GM18909 (cell line): ENCODE measurements around the gene SLC24A2.
"Not testable (repeated sequence)": the region's sequence is repeated elsewhere in the genome, so short reads cannot be mapped to it uniquely, and the experiment has no call there.

Source experiments
- ATAC-seq: cut with Tn5 transposase; IDR thresholded peaks from one replicate; pipeline ENCODE4 v1.9.1; 2021; ENCODE audit warnings: mild to moderate bottlenecking; ENCODE audit not compliant: unreplicated experiment, poor library complexity

SLC24A2 gene

DNA sequence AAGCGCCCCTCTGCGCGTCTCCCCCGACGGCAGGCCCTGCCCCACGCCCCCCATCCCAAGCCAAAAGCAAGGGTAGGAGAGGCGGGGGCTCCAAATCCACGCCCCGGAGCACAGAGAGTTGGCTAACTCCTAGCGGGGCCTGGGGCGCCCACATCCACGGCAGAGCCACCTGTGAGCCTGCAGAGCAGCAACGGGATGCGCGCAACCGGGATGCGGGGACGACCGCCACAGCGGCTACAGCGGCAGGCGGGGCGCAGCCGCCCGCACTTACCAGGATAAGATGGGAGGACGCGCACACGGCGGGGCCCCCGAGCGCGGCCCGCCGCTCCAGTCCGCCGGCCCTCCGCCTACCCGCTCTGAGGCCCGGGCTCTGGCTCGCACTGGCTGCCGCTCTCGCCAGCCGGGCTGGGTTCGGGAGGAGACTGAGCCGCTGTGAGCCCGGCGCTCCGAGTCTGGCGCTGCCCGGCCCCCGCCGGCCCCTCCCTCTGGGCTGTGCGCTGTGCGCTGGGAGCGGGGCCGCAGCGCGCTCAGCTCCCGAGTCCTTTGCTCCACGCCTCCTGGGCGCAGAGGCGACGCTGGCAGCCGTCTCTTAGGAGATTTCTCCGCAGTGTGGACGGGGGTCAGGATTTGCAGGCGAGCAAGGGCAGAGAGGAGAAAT lies at the start of gene SLC24A2:
TSS of gene SLC24A2 (minus strand) at position 424 of the 658 bp plus-strand sequence.
- ATAC-seq, result no peak

DNA sequence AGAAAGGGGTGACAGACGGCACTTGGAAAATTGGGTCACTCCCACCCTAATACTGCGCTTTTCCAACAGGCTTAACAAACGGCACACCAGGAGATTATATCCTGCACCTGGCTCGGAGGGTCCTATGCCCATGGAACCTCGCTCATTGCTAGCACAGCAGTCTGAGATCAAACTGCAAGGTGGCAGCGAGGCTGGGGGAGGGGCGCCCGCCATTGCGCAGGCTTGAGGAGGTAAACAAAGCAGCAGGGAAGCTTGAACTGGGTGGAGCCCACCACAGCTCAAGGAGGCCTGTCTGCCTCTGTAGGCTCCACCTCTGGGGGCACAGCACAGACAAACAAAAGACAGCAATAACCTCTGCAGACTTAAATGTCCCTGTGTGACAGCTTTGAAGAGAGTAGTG lies 44.5 kb upstream of the SLC24A2 start:
- not testable (repeated sequence) for ATAC-seq

DNA sequence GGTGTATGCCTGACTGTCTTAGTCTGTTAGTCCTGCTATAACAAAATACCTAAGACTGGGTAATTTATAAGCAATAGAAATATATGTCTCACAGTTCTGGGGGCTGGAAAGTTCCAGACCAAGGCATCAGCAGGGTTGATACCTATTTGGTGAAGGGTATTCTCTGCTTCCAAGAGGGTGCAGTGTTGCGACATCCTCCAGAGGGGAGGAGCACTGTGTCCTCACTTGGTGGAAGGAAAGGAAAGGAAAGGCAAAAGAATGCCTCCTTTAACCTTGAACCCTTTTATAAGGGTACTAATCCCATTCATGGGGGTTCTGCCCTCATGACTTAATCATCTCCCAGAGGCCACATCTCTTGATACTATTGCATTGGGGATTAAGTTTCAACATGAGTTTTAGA lies 42.0 kb upstream of the SLC24A2 start:
- ATAC-seq, result no peak

DNA sequence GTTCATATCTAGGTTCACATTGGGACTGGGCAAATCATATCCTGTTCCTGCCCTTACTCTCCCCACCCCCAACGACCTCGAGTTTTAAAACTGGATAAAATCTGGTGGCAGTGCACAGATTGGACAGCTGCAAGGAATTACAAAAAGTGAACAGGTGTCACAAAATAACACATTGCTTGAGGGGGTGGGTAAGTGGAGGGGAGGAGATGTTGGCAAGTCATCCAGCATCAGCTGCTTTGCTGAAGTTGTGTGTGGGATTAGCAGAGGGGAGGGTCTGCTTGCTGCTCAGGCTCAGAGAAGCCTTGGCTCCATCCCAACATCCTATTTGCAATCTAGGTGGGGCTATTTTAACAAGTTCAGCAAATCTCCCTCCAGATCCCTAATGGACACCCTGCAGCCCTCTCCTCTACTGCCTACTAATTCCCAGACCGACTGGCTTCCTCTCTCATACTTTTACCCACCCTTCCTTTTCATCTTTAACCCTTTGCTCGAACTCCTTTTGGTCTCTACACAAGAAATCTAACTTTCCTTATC lies 39.8 kb upstream of the SLC24A2 start:
- ATAC-seq, result no peak

DNA sequence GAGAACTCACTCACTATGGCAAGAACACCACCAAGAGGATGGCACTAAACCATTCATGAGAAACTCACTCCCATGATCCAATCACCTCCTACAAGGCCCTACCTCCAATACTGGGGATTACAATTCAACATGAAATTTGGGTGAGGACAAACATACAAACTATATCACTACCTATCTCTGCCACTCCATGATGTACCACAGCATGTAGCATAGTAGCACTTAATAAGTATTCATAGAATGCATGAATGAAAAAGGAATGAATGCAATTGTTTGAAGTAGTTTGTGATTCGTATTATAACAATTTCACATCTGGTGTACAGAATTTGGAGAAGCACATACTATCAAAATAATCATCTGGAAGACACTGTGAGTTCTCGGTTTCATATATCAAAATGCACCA lies 27.9 kb upstream of the SLC24A2 start:
- no peak for ATAC-seq

DNA sequence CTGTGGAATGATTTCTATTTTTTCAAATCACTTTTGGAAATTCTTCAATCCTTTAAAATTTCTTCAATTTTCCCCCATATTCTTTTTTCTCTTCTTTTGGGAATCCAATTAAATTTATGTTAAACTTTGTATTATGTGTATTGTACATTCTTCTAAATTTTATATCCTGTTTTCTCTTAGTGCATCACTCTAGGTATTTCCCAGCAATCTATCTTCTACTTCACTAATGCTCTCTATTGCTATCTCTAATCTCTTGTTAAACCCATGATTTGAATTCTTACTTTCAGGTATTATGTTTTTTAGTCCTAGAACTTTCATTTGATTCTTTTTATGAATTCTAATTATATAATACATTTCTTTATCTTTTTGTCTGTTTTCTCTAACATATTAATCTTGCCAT lies 23.4 kb upstream of the SLC24A2 start:
- ATAC-seq, result no peak

DNA sequence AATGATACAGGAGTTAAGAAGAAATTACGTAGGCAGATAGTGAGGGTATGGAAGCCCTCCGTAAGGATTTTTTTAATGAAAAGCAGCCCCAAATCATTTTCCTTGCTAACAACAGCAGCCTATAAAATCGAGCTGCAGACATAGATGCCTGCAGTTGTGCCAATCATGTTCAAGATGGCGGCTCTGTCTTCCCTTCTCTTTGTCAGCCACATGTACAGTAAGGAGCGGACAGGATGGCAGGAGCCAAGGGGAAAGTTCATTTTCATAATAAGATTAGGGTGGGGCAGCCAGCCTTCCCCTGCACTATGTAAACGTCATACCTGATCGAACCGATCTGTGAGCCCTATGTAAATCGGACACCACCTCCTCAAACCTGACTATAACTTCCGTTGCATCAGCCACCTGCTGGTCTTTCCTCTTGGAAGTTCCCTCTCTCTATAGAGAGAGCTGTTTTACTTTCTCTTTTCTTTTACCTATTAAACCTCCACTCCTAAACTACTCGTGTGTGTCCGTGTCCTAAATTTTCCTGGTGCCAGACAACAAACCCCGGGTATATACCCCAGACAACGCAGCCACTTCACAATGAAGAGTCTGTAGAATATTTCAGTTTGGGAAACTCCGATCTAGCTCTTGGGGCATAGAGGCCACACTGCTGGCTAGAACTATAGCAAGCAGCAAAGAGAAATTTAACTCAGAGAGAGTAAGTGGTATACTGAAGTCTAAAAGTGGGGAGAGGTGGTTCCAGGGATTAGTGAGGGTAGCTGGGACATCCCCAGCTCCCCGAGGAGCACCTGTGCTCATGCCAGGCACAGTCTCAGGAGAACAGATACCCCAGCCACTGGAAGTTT lies 20.8 kb upstream of the SLC24A2 start:
- no peak for ATAC-seq

DNA sequence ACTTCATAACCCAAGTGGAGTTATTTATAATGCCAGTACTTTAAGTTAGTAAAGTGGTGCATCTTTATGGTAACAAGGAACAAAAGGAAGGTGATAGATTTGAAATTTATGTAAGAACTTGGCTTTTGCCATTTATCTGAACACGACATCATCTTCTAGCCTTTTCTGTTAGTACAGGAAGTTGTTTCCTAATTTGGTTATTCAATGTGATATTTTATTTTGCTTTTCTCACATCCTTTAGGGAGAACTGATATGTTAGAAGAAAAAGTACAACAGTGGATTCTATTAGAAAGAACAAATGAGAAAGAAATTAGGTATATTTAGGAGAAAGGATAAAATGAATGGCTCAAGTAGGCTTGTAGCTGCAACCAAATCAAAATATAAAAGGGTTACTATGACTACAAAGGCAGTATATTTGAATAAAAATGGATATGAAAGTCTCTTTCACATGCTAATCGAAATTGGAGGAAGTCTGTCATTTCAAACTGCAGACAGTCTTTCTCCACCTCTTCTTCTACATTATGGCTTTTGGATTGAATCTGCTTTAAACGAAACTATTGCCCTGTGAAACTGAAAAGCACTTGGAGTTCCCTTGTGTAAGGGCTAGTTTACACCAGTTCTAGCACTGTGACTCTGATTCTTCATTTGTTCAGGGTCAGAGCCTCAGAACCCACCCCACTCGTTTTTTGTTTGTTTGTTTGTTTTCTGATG lies 18.5 kb upstream of the SLC24A2 start:
- ATAC-seq, result no peak

DNA sequence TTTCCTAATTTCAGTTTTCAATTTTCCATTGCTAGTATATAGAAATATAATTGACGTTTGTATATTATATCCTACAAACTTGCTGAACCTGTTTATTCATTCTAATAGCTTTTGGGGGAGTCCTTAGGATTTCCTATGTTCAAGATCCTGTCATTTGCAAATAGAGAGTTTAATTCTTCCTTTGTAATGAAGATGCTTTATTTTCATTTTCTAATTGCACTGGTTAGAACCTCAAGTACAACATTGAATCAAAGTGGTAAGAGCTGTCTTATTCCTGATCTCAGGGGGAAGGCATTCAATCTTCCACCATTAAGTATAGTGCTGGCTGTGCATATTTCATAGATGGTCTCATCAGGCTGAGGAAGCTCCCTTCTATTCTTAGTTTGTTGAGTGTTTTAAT lies 15.6 kb upstream of the SLC24A2 start:
- ATAC-seq, result no peak

DNA sequence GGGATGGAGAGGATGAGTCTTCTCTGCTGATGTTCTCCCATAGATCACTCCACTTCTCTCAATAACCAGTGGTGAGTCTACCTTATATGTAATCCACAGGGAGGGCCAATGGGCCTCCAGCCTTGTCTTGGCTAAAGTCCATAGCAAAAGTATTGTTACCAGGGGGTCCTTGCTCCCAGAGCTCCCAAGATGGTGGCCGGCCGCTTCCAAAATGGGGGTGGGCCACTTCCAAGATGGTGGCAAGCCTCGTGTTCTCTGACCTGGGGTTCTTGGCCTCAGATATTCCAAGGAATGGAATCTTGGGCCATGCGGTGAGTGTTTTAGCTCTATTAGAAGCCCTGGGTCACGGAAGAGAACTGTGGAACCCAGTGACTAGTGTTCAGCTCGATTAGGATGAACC lies 12.0 kb upstream of the SLC24A2 start:
- no peak for ATAC-seq

DNA sequence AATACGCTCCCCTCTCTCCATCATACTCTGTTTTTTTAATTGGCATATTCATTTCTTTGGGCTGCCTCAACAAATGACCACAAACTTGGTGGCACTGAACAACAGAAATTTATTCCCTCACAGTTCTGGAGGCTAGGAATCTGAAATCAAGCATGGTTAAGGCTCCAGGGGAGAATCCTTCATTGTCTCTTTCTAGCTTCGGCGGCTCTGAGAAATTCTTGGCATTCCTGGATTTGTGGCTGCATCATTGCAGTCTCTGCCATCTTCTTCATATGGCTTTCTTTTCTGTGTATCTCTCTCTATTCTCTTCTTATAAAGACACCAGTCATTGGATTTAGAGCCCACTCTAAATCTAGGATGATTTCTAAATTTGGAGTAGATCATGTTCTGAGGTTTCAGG lies 10.9 kb upstream of the SLC24A2 start:
- no peak for ATAC-seq

DNA sequence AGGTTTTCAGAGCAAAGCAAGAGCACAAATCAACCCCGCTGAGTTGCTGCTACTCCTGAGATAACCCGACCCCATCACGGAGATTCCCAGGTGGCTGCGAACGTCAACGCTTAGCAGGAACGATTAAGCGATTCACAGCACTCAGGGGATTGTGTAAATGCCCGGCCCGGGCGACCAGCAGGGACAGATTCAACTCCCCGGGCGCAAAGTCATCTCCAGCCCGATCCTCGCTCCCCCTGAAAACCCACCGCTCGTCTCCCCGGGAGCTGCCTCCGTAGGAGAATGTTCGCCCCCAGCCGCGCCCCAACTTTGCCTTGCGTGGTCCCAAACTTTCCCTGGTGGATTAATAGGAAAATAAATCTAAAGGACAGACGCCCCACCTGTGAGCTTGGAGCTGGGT lies 685 bp downstream of the SLC24A2 start:
- ATAC-seq, result no peak

DNA sequence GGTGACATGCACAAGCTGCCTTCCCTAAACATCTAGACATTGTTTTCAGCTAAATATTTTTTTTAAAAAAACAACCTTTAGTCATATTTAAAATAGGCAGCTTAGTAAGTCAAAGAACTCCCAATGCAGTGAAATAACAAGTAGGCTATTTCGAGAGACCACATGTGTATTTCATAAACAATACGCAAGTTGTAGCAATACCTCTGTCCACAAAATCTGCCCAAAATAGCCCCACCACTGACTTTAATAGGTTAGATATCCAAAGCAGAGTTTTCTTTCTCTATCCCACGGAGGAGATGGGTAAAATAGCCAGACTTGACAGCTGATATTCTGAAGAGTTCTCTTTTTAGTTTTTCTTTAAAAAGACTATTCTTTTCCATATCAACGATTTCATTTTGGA lies 1.2 kb downstream of the SLC24A2 start:
- no peak for ATAC-seq

DNA sequence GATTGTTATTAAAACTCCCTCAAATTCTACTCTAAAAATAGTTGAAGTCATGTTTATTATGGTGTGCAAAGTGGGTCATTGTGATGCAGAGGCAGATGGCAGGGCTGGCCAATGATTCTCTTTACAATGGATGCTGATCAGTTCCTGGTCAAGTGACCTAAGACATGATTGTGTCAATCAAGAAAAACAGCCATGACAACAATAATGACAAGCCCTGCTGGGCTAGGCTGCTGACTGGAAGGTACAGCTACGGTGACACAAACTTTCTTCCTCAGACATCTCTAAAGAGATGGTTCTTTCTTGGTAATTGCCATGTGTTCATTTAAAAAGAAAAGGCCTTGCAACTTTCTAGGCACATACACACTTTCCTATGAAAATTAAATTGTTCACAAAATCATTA lies 3.6 kb downstream of the SLC24A2 start:
- ATAC-seq, result no peak

DNA sequence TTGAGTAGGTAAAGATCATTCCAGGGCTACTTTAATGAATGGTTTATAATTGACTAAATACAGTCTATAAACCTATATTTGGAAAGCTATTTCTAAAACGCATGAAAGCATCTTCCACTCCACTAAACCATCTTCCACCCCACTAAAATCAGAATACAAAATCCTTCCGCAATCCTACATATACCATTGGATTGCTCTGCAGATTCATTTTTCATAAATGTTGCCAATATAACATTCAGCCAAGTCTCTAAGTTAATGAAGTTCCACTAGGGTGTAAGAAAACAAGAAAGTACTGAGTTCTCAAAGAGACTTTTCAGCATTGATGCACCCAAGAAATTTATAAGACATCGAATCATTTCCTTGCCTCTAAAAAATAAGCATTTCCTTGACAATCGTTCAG lies 4.7 kb downstream of the SLC24A2 start:
- no peak for ATAC-seq

DNA sequence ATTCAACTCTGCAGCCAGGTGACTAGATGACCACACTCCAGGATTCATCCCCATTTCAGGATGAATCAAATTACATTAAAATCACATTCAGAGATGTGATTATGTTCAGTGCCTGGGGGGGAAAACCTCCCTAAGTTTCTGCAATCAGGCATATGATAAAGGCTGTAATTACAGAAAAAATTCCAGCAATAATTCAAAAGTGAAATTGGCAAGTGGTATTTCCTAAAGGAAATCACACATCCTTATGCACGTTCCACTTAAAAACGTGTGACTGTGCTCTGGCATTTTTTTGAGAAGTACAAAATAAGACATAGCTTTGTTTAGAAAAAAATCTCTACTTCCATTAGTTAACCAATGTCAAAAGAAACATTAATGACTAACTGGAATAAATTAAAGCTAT lies 5.3 kb downstream of the SLC24A2 start:
- ATAC-seq, result no peak

DNA sequence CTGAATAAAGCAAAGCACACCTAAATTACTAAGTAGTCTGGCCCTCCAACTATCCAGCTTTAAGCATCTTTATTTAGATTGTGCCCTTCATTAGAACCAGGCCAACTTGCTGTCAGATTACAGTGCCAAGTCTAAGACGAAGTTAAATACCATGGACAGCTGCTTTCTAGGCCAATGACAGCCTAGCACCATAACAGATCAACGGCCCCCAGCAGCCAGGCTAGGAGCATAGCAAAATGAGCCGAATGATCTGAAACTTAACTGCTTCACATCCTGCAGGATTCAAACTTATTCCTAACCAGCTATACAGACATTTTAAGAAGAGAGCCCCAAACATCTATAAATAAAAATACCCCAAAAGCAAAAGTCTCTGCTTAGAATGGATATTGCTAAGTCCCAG lies 6.8 kb downstream of the SLC24A2 start:
- ATAC-seq, result no peak

DNA sequence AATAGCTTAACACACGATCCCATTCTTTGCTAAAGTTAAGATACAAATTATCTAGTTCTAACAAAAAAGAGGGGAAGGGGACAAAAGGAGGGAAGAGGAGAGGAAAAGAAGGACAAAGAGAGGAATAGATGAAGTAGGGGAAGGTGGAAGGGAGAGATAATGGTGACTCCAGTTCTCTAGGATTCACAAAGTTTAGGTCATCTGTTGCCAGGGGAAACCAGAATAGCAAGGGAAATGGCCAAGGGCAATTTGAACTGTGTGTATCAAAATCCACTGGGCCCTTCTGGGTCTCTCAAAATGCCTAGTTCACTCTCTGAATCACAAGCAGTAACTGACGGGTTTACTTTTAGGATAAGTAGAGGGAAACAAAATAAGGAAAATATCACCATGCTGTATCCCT lies 7.6 kb downstream of the SLC24A2 start:
- no peak for ATAC-seq

DNA sequence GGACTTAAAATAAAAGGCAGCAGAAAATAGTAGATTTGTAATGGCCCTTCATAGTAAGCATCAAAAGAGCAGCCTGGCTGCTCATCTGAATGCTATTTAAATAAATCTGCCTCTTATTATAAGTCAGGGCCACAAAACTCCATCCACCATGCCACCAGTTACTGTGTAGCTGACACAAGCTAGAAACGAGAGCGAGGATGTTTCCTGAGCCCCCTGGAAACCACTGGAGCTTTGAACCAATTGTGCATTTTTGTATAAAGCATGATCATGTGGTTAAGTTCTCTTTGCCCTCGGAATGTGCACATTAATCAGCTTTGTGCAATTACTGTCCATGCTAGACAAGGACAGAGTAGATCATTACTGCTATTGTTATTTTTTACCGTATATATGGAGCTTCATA lies 17.4 kb downstream of the SLC24A2 start:
- ATAC-seq, result no peak

DNA sequence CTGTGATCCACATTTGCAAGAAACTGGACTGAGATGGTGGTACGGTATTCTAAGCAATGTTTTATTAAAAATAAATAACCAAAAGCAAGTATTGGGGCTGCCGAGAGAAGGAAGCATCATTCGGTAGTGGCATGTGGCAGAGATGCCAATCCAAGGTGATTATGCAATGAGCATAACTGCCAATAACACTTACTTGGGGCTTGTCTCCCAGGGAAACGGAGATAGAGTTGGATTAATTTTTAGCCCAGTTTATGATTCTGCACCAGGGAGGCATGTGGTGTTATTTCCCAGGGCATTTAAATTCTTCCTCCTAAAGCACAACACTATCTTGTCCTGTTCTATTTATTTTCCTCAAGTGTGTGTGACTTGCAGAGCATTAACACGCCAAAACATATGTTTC lies 17.9 kb downstream of the SLC24A2 start:
- ATAC-seq, result no peak

DNA sequence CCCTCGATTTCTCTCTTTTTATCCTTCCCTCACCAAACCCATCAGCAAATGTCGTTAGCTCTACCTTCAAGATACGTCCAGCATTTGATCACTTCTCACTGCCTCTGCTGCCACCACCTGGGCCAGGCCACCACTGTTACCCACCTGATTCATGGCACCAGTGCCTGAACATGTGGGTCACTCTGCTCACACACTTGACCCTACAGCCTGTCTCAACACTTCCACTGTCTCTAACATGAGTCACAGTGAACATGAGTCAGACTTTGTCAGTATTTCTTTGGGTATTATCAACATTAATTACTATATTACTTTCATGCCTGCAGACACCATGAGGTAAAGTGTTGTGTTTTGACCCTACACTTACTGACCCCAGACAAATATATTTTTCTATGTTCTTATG lies 19.6 kb downstream of the SLC24A2 start:
- ATAC-seq, result no peak
